ENCODE data around the gene FMO1. TPM values are rescaled to one million over a fixed set of nuclear protein-coding genes. Genes with fewer than 3 reads are reported as not detected.

Gene FMO1
- total RNA-seq, 1 experiment from 2014 or later: not detected

GRCh38 chr1:171298696-171299095, 50.4 kb downstream of the FMO1 start:
- ChIA-PET POLR2A (interaction anchor here (1.1 kb wide), 1 partner anchor 15 kb away, joined by 3 read pairs; the partner anchor contains the start of gene FMO4), CTCF (interaction anchor here (1.5 to 5.4 kb wide), 4 partner anchors 15 to 187 kb away, joined by 4 to 43 read pairs (median 8); partner anchors contain the start of genes FMO4 and PRRC2C)
- Mint-ChIP-seq H3K36me3 (peaks cover 23% of the 10 kb centered on the region), H3K27ac (peak overlapping the region; percentile 97), H3K4me1 (peaks cover 74% of the 10 kb centered on the region), H3K27me3 (ENCODE audit: low read depth) (no peaks in the 10 kb centered on the region), H3K9me3 (peaks cover 22% of the 10 kb centered on the region), H3K4me3 (peak overlapping the region; percentile 26; the same call in 1 of the 2 replicates)
- no peak for TF ChIP-seq ERG (CRISPR knock-in tag; IDR thresholded peaks at IDR 0.05)
- TF ChIP-seq ZNF317 (CRISPR knock-in tag; IDR thresholded peaks at IDR 0.05; ENCODE audit: borderline replicate concordance, low read depth): no peak
- no peak for TF ChIP-seq STAT6 (CRISPR knock-in tag; conservative IDR thresholded peaks at IDR 0.05; ENCODE audit: low read depth)
- 0 out of 2 replicates have a peak, but pooled peaks have one; percentile 13 for TF ChIP-seq USF2 (CRISPR knock-in tag; IDR thresholded peaks at IDR 0.05)
- no peak for TF ChIP-seq ETV6 (CRISPR knock-in tag; IDR thresholded peaks at IDR 0.05)
- no peak for TF ChIP-seq CREB1 (CRISPR knock-in tag; IDR thresholded peaks at IDR 0.05)
- TF ChIP-seq TCF7 (CRISPR knock-in tag; IDR thresholded peaks at IDR 0.05; ENCODE audit: low read depth): no peak
- no peak for TF ChIP-seq NFATC4 (CRISPR knock-in tag; IDR thresholded peaks at IDR 0.05)
- no peak for TF ChIP-seq FOXP4 (CRISPR knock-in tag; IDR thresholded peaks at IDR 0.05)
- 0 out of 2 replicates have a peak, but pooled peaks have one; percentile 15 for TF ChIP-seq MYBL2 (CRISPR knock-in tag; IDR thresholded peaks at IDR 0.05)
- TF ChIP-seq FOXK1 (CRISPR knock-in tag; IDR thresholded peaks at IDR 0.05): peak; percentile 6; the same call in 1 of the 2 replicates
- DNase-seq (ENCODE audit: low spot score): peak; percentile 23
- ATAC-seq: peak; percentile 73

GRCh38 chr1:171299342-171299741, 51.0 kb downstream of the FMO1 start:
- no peak for DNase-seq (ENCODE audit: low spot score)
- POLR2A ChIA-PET: interaction anchor here (1.1 kb wide), 1 partner anchor 14 kb away, joined by 3 read pairs; the partner anchor contains the start of gene FMO4
- ATAC-seq: no peak
- H3K9me3 Mint-ChIP-seq: peaks cover 25% of the 10 kb centered on the region
- H3K27me3 Mint-ChIP-seq (ENCODE audit: low read depth): no peaks in the 10 kb centered on the region
- CTCF ChIA-PET: interaction anchor here (1.5 to 5.4 kb wide), 3 partner anchors 14 to 186 kb away, joined by 4 to 43 read pairs (median 6); partner anchors contain the start of genes FMO4 and PRRC2C
- TF ChIP-seq USF1 (CRISPR knock-in tag; IDR thresholded peaks at IDR 0.05) (peak; percentile 57; the same call in 1 of the 2 replicates), NFATC4 (CRISPR knock-in tag; IDR thresholded peaks at IDR 0.05) (no peak), ZSCAN18 (CRISPR knock-in tag; IDR thresholded peaks at IDR 0.05) (no peak), ATF3 (CRISPR knock-in tag; conservative IDR thresholded peaks at IDR 0.05) (no peak), FOXJ3 (CRISPR knock-in tag; IDR thresholded peaks at IDR 0.05; ENCODE audit: borderline replicate concordance) (no peak), GTF2I (CRISPR knock-in tag; conservative IDR thresholded peaks at IDR 0.05) (no peak), USF2 (CRISPR knock-in tag; IDR thresholded peaks at IDR 0.05) (peak; percentile 60), SMAD4 (CRISPR knock-in tag; IDR thresholded peaks at IDR 0.05) (no peak)
- H3K27ac Mint-ChIP-seq: peak overlapping the region; percentile 97
- H3K4me3 Mint-ChIP-seq: no peak overlapping the region
- H3K4me1 Mint-ChIP-seq: peaks cover 72% of the 10 kb centered on the region
- H3K36me3 Mint-ChIP-seq: peaks cover 23% of the 10 kb centered on the region
